ENCODE measurements around the gene FOXA3. TPM values are rescaled to one million over a fixed set of nuclear protein-coding genes. Genes with fewer than 3 reads are reported as not detected.

FOXA3 gene
- polyA plus RNA-seq, 2 of the 4 experiments (the other 2 are of a cell fraction): 1.6 to 5.3 TPM

- DNase-seq (ENCODE audit: low read depth in 1 of 2, low spot score in 1 of 2): no peak
- 86% methylated on average over 58 of the region's 72 CpGs for WGBS (ENCODE audit: missing lambda C conversion rate)
- Histone ChIP-seq H3K4me1 (peaks cover 45% of the 10 kb centered on the region), H3K9me3 (no peaks in the 10 kb centered on the region), H3K4me3 (peak overlapping the region; percentile 87), H3K27ac (peak overlapping the region; percentile 95 to 97), H3K4me2 (peak overlapping the region; percentile 87)
- no peak for FAIRE-seq
- TF ChIP-seq PHF8 (IDR thresholded peaks at IDR 0.05; ENCODE audit: borderline replicate concordance, low read depth) (no peak), CHD2 (IDR thresholded peaks at IDR 0.05; ENCODE audit: low read length, partially characterized antibody) (no peak), EHMT2 (IDR thresholded peaks at IDR 0.05; ENCODE audit: low read depth) (no peak), E2F6 (IDR thresholded peaks at IDR 0.05; ENCODE audit: borderline replicate concordance, low read depth) (no peak), JUNB (IDR thresholded peaks at IDR 0.05) (no peak), BHLHE40 (IDR thresholded peaks at IDR 0.05; ENCODE audit: low read depth, low read length) (no peak), HOXB5 (CRISPR knock-in tag; IDR thresholded peaks at IDR 0.05) (no peak), MYC (IDR thresholded peaks at IDR 0.05; ENCODE audit: borderline replicate concordance, low read length) (no peak), RARB (CRISPR knock-in tag; IDR thresholded peaks at IDR 0.05) (no peak), HDAC2 (IDR thresholded peaks at IDR 0.05) (no peak), MAX (IDR thresholded peaks at IDR 0.05) (no peak), CEBPB (IDR thresholded peaks at IDR 0.05) (no peak), RNF2 (IDR thresholded peaks at IDR 0.05; ENCODE audit: borderline replicate concordance, low read depth) (no peak), SMC3 (IDR thresholded peaks at IDR 0.05) (no peak), EHF (CRISPR knock-in tag; IDR thresholded peaks at IDR 0.05) (no peak), RFX5 (IDR thresholded peaks at IDR 0.05) (no peak)
- TF ChIP-seq, protein P1, sequence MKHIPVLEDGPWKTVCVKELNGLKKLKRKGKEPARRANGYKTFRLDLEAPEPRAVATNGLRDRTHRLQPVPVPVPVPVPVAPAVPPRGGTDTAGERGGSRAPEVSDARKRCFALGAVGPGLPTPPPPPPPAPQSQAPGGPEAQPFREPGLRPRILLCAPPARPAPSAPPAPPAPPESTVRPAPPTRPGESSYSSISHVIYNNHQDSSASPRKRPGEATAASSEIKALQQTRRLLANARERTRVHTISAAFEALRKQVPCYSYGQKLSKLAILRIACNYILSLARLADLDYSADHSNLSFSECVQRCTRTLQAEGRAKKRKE (CRISPR knock-in tag; IDR thresholded peaks at IDR 0.05; ENCODE audit: low read depth): no peak
- ATAC-seq: no peak
- CTCF ChIA-PET: interaction anchor here (0.6 to 12.8 kb wide), 18 partner anchors 9 to 551 kb away, joined by 3 to 315 read pairs (median 4); partner anchors contain the start of genes FOXA3, MYPOP, RSPH6A and SIX5
- POLR2A ChIA-PET: interaction anchor here (0.6 to 2.8 kb wide), 4 partner anchors 21 to 134 kb away, joined by 3 to 30 read pairs (median 4); partner anchors contain the start of genes FOXA3 and SYMPK
These were observed 20.8 kb downstream of the FOXA3 start for GRCh38 chr19:45884682-45885555.

DNA sequence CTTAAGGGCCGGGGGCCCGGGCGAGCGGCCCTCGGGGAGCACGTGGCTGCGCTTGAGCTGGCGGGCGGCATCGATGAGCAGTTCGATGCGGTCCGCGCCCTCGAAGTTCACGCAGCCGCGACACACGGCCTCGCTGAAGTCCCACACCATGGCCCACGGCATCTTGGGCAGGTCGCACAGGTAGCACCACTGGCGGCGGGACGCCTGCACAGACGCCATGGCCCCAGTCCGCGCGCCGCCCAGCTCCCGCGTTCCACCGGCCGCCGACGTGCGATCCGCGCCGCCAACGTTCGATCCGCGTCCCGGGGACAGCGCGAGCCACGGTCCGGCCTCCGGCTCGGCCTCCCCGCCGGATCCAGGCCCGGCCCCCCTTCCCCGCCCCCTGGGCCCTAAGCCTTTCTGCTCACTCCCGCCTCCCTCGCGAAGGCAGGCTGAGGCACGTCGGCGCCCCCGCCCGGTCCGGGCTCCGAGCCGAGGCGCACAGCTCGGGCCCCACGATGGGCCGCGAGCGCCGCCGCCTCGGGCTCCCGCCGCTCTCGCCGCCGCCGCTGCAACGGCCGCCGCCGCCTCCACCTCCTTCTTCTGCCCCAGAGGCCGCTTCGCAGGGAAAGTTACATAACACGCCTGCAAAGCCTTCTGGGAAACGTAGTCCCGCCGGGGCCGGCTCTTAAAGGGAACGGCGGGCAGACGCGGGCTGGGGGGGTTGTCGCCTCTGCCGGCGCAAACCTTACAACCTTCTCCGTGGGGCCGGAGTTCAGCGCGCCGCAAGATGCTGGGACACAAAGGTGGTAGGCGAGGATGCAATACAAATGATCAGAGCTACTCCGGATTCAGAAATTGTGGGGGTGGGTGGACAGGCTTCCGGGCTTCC is 21.7 kb downstream of the FOXA3 start, which contains the start of gene IRF2BP1:
Gene IRF2BP1, minus strand, starts transcription at position 586 of the 871 bp plus-strand sequence. Its CDS starts 367 bp downstream, at position 219.
- WGBS (ENCODE audit: missing lambda C conversion rate): 2% methylated on average over 18 of the region's 107 CpGs
- CTCF ChIA-PET: interaction anchor here (0.6 to 12.8 kb wide), 22 partner anchors 9 to 550 kb away, joined by 3 to 315 read pairs (median 4); partner anchors contain the start of genes FOXA3, MYPOP, RSPH6A and SIX5
- no peak for TF ChIP-seq RNF2 (IDR thresholded peaks at IDR 0.05; ENCODE audit: borderline replicate concordance, low read depth)
- no peak for TF ChIP-seq NR3C1 (IDR thresholded peaks at IDR 0.05)
- 0 out of 2 replicates have a peak, but pooled peaks have one; percentile 27 for TF ChIP-seq CHD4 (IDR thresholded peaks at IDR 0.05; ENCODE audit: borderline replicate concordance)
- no peak for TF ChIP-seq HOXB5 (CRISPR knock-in tag; IDR thresholded peaks at IDR 0.05)
- TF ChIP-seq CEBPB (IDR thresholded peaks at IDR 0.05): peak; percentile 90 to 97
- TF ChIP-seq, protein P2, sequence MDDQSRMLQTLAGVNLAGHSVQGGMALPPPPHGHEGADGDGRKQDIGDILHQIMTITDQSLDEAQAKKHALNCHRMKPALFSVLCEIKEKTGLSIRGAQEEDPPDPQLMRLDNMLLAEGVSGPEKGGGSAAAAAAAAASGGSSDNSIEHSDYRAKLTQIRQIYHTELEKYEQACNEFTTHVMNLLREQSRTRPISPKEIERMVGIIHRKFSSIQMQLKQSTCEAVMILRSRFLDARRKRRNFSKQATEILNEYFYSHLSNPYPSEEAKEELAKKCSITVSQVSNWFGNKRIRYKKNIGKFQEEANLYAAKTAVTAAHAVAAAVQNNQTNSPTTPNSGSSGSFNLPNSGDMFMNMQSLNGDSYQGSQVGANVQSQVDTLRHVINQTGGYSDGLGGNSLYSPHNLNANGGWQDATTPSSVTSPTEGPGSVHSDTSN (IDR thresholded peaks at IDR 0.05): no peak
- peak; percentile 69; the same call in 1 of the 2 replicates for TF ChIP-seq E2F6 (IDR thresholded peaks at IDR 0.05; ENCODE audit: borderline replicate concordance, low read depth)
- TF ChIP-seq NPAS2 (CRISPR knock-in tag; IDR thresholded peaks at IDR 0.05; ENCODE audit: borderline replicate concordance): no peak
- TF ChIP-seq MYC (IDR thresholded peaks at IDR 0.05; ENCODE audit: borderline replicate concordance, low read length): no peak; the same call in 1 of the 2 replicates
- TF ChIP-seq RFX5 (IDR thresholded peaks at IDR 0.05): peak; percentile 44; the same call in 1 of the 2 replicates
- TF ChIP-seq JUN (IDR thresholded peaks at IDR 0.05): peak; percentile 51 to 57; a peak in 3 of 5 replicates
- no peak for TF ChIP-seq ZFP36 (IDR thresholded peaks at IDR 0.05; ENCODE audit: borderline replicate concordance, partially characterized antibody)
- no peak for TF ChIP-seq FOXS1 (CRISPR knock-in tag; IDR thresholded peaks at IDR 0.05)
- TF ChIP-seq, protein P3, sequence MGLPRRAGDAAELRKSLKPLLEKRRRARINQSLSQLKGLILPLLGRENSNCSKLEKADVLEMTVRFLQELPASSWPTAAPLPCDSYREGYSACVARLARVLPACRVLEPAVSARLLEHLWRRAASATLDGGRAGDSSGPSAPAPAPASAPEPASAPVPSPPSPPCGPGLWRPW (IDR thresholded peaks at IDR 0.05): no peak
- TF ChIP-seq MAX (IDR thresholded peaks at IDR 0.05): peak; percentile 64; the same call in 1 of the 2 replicates
- TF ChIP-seq CBX2 (IDR thresholded peaks at IDR 0.05; ENCODE audit: borderline replicate concordance, low read depth): no peak
- peak; percentile 65; the same call in 1 of the 3 replicates for TF ChIP-seq BCL3 (IDR thresholded peaks at IDR 0.05)

More for the DNA sequence above, 21.7 kb downstream of the FOXA3 start, which contains the start of gene IRF2BP1:
- POLR2A ChIA-PET: interaction anchor here (0.6 to 2.8 kb wide), 16 partner anchors 17 to 1371 kb away, joined by 3 to 30 read pairs (median 5); partner anchors contain the start of genes CCDC61, FOXA3, MYPOP and SYMPK
- FAIRE-seq (no peak), DNase-seq (ENCODE audit: low read depth in 1 of 2, low spot score in 1 of 2) (peak; percentile 96 to 97), ATAC-seq (peak; percentile 67 to 76)
- peaks cover 45% of the 10 kb centered on the region for H3K4me1 ChIP-seq
- H3K4me3 ChIP-seq: peak within 1 kb of the TSS; percentile 87
- peak within 1 kb of the TSS; percentile 87 for H3K4me2 ChIP-seq
- H3K9me3 ChIP-seq: no peaks in the 10 kb centered on the region
- peak within 1 kb of the TSS; percentile 95 to 97 for H3K27ac ChIP-seq
